B cell (primary cell): ENCODE measurements around the gene EXOC6B.

ENCODE experiments used
- EZH2 ChIP-seq: IDR thresholded peaks from 2 replicates; pipeline ENCODE4 v1.6.1; 2012; ENCODE audit warnings: borderline replicate concordance, low read depth, mild to moderate bottlenecking, moderate library complexity, low read length; ENCODE audit not compliant: insufficient read depth, poor library complexity, severe bottlenecking
- TF ChIP-seq, protein P1 (sequence below): fragments of 200-600 bp; IDR thresholded peaks from one replicate; pipeline ENCODE4 v1.8.0; 2022; ENCODE audit warnings: antibody characterized with exemption, mild to moderate bottlenecking

DNA sequence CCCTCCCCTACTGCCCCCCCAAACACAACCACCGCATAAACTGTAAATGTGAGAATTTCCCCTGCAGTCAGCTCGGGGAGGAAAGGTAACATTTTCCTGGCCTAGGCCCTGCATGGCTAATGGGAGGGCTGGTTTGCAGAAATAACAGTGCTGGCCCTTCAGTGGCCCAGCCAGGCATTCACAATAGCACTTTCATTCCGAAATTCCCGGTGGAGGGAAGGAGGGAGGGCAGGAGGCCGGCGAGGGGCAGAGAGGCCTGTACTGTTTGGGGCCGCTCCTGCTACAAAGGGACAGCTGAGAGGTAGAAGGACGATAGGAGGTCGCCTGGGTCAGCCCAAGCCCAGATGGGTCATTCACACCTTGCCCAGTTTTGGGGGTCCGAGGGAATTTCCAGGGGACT is 689.5 kb downstream of the EXOC6B start:
- TF ChIP-seq EZH2 = no peak
- TF ChIP-seq, protein P1, sequence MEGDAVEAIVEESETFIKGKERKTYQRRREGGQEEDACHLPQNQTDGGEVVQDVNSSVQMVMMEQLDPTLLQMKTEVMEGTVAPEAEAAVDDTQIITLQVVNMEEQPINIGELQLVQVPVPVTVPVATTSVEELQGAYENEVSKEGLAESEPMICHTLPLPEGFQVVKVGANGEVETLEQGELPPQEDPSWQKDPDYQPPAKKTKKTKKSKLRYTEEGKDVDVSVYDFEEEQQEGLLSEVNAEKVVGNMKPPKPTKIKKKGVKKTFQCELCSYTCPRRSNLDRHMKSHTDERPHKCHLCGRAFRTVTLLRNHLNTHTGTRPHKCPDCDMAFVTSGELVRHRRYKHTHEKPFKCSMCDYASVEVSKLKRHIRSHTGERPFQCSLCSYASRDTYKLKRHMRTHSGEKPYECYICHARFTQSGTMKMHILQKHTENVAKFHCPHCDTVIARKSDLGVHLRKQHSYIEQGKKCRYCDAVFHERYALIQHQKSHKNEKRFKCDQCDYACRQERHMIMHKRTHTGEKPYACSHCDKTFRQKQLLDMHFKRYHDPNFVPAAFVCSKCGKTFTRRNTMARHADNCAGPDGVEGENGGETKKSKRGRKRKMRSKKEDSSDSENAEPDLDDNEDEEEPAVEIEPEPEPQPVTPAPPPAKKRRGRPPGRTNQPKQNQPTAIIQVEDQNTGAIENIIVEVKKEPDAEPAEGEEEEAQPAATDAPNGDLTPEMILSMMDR = no peak
